SIG-M5 treated with dmso at 0.1 percent for 504 hours (cell line): ENCODE results near the gene KCND2.

Source experiments
- DNase-seq: peaks from one replicate; lab custom pipeline; 2025; ENCODE audit not compliant: unreplicated experiment; lab: John Stamatoyannopoulos, UW

KCND2 gene

DNA sequence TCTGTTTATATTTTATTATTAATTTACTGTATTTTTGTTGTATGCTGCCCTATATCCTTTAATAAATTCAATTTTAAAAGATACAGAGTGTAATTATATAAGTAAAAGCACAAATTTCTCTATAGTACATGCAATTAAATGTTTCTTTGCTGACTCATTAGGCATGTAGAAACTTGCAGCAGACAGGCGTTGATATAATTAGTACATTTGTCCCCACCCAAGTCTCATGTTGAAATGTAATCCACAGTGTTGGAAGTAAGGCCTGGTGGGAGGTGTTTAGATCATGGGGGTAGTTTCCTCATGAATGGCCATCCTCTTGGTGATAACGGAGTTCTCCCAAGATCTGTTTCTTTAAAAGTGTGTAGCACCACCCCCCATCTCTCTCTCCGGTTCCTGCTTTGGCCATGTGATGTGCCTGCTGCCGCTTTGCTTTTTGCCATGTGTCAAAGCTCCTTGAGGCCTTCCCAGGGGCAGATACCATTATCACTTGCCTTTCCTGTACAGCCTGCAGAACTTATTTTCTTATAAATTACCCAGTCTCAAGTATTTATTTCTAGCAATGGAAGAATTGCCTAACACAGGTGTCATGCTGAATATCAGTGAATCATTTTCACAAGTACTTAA, 521.2 kb downstream of the KCND2 start:
- DNase-seq, result no peak

DNA sequence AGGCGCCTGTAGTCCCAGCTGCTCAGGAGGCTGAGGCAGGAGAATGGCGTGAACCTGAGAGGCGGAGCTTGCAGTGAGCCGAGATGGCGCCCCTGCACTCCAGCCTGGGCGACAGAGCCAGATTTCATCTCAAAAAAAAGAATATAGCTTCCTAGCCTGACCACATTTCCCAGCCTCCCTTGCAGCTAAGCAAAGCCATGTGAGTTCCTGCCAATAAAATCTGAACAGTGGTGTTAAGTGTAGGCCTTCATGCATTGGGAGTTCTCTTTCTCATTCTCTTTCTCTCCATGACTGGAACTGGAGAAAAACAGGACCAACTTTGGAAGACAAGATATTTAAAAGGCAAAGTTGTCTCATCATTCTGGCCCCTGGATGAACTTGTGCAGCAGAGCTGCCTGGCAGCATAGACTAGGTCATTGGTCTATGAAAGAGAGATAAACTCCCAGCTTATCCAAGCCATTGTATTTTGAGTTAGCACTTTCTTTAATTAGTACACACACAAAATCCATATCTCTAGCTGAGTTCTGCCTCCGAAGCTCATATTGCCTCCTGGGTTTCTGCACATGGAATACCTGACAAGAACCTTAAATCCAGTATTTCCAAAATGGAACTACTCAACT, 524.2 kb downstream of the KCND2 start:
- no peak for DNase-seq

- no peak for DNase-seq
Observed at GRCh38 chr7:120799147-120799546, 526.2 kb downstream of the KCND2 start.
